HepG2 (cell line): Measurements from ENCODE around the gene ALG3. TPM values are rescaled to one million over a fixed set of nuclear protein-coding genes. Genes with fewer than 3 reads are reported as not detected.

ENCODE experiments used
- ATRX ChIP-seq: sonication (generic); formaldehyde crosslinking; IDR thresholded peaks from 2 replicates; pipeline ENCODE4 v1.4.0; 2020; ENCODE audit warnings: missing genetic modification reagents, borderline replicate concordance
- CENPX ChIP-seq: sonication (generic); formaldehyde crosslinking; IDR thresholded peaks from 2 replicates; pipeline ENCODE4 v1.9.0; 2021; ENCODE audit warnings: mild to moderate bottlenecking, missing genetic modification reagents, moderate library complexity
- CREB1 ChIP-seq, 2 experiments: fragments of 450-650 bp in 1 of 2; IDR thresholded peaks; 2 replicates each; pipeline ENCODE4 v1.6.1; 2016 to 2017; ENCODE audit warnings: control low read depth in 1 of 2, mild to moderate bottlenecking in 1 of 2, missing compliant biosample characterization in 1 of 2, missing genetic modification characterization in 1 of 2
- ELF3 ChIP-seq: IDR thresholded peaks from 2 replicates; pipeline ENCODE4 v1.6.1; 2016; ENCODE audit warnings: missing genetic modification reagents, missing compliant biosample characterization
- JUND ChIP-seq: sonication (generic); formaldehyde crosslinking; IDR thresholded peaks from 2 replicates; pipeline ENCODE4 v1.8.0; 2022; ENCODE audit warnings: mild to moderate bottlenecking, missing genetic modification reagents
- NAIF1 ChIP-seq: sonication (generic); formaldehyde crosslinking; IDR thresholded peaks from 2 replicates; pipeline ENCODE4 v1.5.0; 2020; ENCODE audit warnings: mild to moderate bottlenecking, missing genetic modification reagents, borderline replicate concordance
- NCOR1 ChIP-seq: fragments of 200-600 bp; sonication (generic); IDR thresholded peaks from 2 replicates; pipeline ENCODE4 v1.7.0; 2017; ENCODE audit warnings: antibody characterized with exemption, low read length, borderline replicate concordance
- NONO ChIP-seq, 2 experiments: fragments of 450-650 bp in 1 of 2; sonication (generic) in 1 of 2; formaldehyde crosslinking in 1 of 2; IDR thresholded peaks in 1 of 2; conservative IDR thresholded peaks in 1 of 2; 2 replicates each; pipeline versions ENCODE4 v1.6.1 to v1.8.0; 2017 to 2022; ENCODE audit warnings: mild to moderate bottlenecking in 1 of 2, missing genetic modification reagents in 1 of 2, moderate library complexity in 1 of 2
- PPARG ChIP-seq: conservative IDR thresholded peaks from 2 replicates; pipeline ENCODE4 v1.6.1; 2016; ENCODE audit warnings: missing biosample characterization, missing genetic modification reagents
- TCF12 ChIP-seq, 2 experiments: fragments of 450-650 bp in 1 of 2; sonication (generic) in 1 of 2; formaldehyde crosslinking in 1 of 2; IDR thresholded peaks; 2 replicates each; pipeline versions ENCODE4 v1.6.1 to v1.8.0; 2017 to 2022; ENCODE audit warnings: antibody characterized with exemption in 1 of 2, mild to moderate bottlenecking in 1 of 2, missing genetic modification reagents in 1 of 2, moderate library complexity in 1 of 2
- ZBTB20 ChIP-seq: sonication (generic); formaldehyde crosslinking; IDR thresholded peaks from 2 replicates; pipeline ENCODE4 v1.8.1; 2023; ENCODE audit warnings: missing genetic modification reagents, low read depth, mild to moderate bottlenecking, borderline replicate concordance
- ZFP36L1 ChIP-seq: sonication (generic); formaldehyde crosslinking; IDR thresholded peaks from 2 replicates; pipeline ENCODE4 v1.8.0; 2022; ENCODE audit warnings: mild to moderate bottlenecking, missing genetic modification reagents, moderate library complexity
- ZNF205 ChIP-seq: IDR thresholded peaks from 2 replicates; pipeline ENCODE4 v1.6.1; 2018; ENCODE audit warnings: missing biosample characterization, missing genetic modification reagents
- ZNF460 ChIP-seq: sonication (generic); formaldehyde crosslinking; IDR thresholded peaks from 2 replicates; pipeline ENCODE4 v1.5.1; 2020; ENCODE audit warnings: missing genetic modification reagents, mild to moderate bottlenecking, borderline replicate concordance
- ZNF619 ChIP-seq: sonication (generic); formaldehyde crosslinking; IDR thresholded peaks from 2 replicates; pipeline ENCODE4 v1.4.0; 2020; ENCODE audit warnings: mild to moderate bottlenecking, missing genetic modification reagents
- polyA plus RNA-seq, 8 experiments: library from polyadenylated mRNA; depleted of rRNA in 3 of 8; stranded (reverse) in 7 of 8; unstranded in 1 of 8; fragments of >200 nt; fragmentation: Illumina TruSeq in 4 of 8; extraction: Trizol in 4 of 8; gene quantifications; 2 replicates each; pipeline versions ENCODE4 v1.2.1 to v1.2.3, GENCODE V29; 2011 to 2016; ENCODE audit warnings: low read depth in 4 of 8, missing spikeins in 1 of 8, mixed read lengths in 1 of 8; ENCODE audit not compliant: insufficient read depth in 1 of 8
- total RNA-seq, 5 experiments: library from RNA; depleted of rRNA; stranded (reverse); fragments of >200 nt; fragmentation: Illumina TruSeq; extraction: Trizol; gene quantifications; 2 replicates each; pipeline ENCODE4 v1.2.3, GENCODE V29; 2016; ENCODE audit warnings: low read depth in 1 of 5
- TF ChIP-seq, protein P1 (sequence below): sonication (generic); formaldehyde crosslinking; conservative IDR thresholded peaks from 2 replicates; pipeline ENCODE4 v1.5.0; 2020; ENCODE audit warnings: missing genetic modification reagents
- TF ChIP-seq, protein P2 (sequence below): IDR thresholded peaks from 2 replicates; pipeline ENCODE4 v1.6.1; 2016; ENCODE audit warnings: missing compliant biosample characterization, missing genetic modification reagents, borderline replicate concordance
- TF ChIP-seq, protein P3 (sequence below): sonication (generic); formaldehyde crosslinking; IDR thresholded peaks from 2 replicates; pipeline ENCODE4 v1.9.0; 2021; ENCODE audit warnings: missing genetic modification reagents, borderline replicate concordance
- TF ChIP-seq, protein P4 (sequence below): sonication (generic); formaldehyde crosslinking; IDR thresholded peaks from 2 replicates; pipeline ENCODE4 v1.4.0; 2020; ENCODE audit warnings: mild to moderate bottlenecking, missing genetic modification reagents
- TF ChIP-seq, protein P5 (sequence below): sonication (generic); formaldehyde crosslinking; IDR thresholded peaks from 2 replicates; pipeline ENCODE4 v1.4.0; 2020; ENCODE audit warnings: low read depth, mild to moderate bottlenecking, missing genetic modification reagents

The ALG3 gene
- total and polyA plus RNA-seq, 2 of the 13 experiments (the other 11 are each of a cell fraction or from before 2014, with no cell fraction given): 46.6 to 57.1 TPM

GRCh38 chr3:184241447-184242296 is 7.1 kb downstream of the ALG3 start (continued):
- TF ChIP-seq ATRX (CRISPR knock-in tag) (no peak), ZFP36L1 (CRISPR knock-in tag) (no peak), ZNF460 (peak; percentile 50; the same call in 1 of the 2 replicates), PPARG (peak; percentile 65; the same call in 1 of the 2 replicates), ZBTB20 (CRISPR knock-in tag) (peak; percentile 77; the same call in 1 of the 2 replicates), JUND (CRISPR knock-in tag) (no peak), CREB1 (IDR thresholded peaks at IDR 0.05) (no peak), CREB1 (CRISPR knock-in tag; IDR thresholded peaks at IDR 0.05) (no peak), NAIF1 (CRISPR knock-in tag) (no peak), ZNF619 (peak; percentile 88; the same call in 1 of the 2 replicates), NONO (IDR thresholded peaks at IDR 0.05) (no peak), NONO (CRISPR knock-in tag; conservative IDR thresholded peaks at IDR 0.05) (peak; percentile 98), ELF3 (CRISPR knock-in tag) (peak; percentile 98), NCOR1 (no peak), ZNF205 (CRISPR knock-in tag) (no peak), TCF12 (IDR thresholded peaks at IDR 0.05) (no peak), TCF12 (CRISPR knock-in tag; IDR thresholded peaks at IDR 0.05) (no peak; the same call in 1 of the 2 replicates), CENPX (CRISPR knock-in tag) (no peak)
- TF ChIP-seq, protein P1, sequence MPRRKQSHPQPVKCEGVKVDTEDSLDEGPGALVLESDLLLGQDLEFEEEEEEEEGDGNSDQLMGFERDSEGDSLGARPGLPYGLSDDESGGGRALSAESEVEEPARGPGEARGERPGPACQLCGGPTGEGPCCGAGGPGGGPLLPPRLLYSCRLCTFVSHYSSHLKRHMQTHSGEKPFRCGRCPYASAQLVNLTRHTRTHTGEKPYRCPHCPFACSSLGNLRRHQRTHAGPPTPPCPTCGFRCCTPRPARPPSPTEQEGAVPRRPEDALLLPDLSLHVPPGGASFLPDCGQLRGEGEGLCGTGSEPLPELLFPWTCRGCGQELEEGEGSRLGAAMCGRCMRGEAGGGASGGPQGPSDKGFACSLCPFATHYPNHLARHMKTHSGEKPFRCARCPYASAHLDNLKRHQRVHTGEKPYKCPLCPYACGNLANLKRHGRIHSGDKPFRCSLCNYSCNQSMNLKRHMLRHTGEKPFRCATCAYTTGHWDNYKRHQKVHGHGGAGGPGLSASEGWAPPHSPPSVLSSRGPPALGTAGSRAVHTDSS (CRISPR knock-in tag): 0 out of 2 replicates have a peak, but pooled peaks have one; percentile 65
- TF ChIP-seq, protein P2, sequence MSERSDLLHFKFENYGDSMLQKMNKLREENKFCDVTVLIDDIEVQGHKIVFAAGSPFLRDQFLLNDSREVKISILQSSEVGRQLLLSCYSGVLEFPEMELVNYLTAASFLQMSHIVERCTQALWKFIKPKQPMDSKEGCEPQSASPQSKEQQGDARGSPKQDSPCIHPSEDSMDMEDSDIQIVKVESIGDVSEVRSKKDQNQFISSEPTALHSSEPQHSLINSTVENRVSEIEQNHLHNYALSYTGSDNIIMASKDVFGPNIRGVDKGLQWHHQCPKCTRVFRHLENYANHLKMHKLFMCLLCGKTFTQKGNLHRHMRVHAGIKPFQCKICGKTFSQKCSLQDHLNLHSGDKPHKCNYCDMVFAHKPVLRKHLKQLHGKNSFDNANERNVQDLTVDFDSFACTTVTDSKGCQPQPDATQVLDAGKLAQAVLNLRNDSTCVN: no peak; the same call in 1 of the 2 replicates
- TF ChIP-seq, protein P3, sequence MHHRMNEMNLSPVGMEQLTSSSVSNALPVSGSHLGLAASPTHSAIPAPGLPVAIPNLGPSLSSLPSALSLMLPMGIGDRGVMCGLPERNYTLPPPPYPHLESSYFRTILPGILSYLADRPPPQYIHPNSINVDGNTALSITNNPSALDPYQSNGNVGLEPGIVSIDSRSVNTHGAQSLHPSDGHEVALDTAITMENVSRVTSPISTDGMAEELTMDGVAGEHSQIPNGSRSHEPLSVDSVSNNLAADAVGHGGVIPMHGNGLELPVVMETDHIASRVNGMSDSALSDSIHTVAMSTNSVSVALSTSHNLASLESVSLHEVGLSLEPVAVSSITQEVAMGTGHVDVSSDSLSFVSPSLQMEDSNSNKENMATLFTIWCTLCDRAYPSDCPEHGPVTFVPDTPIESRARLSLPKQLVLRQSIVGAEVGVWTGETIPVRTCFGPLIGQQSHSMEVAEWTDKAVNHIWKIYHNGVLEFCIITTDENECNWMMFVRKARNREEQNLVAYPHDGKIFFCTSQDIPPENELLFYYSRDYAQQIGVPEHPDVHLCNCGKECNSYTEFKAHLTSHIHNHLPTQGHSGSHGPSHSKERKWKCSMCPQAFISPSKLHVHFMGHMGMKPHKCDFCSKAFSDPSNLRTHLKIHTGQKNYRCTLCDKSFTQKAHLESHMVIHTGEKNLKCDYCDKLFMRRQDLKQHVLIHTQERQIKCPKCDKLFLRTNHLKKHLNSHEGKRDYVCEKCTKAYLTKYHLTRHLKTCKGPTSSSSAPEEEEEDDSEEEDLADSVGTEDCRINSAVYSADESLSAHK (CRISPR knock-in tag): 0 out of 2 replicates have a peak, but pooled peaks have one; percentile 51
- TF ChIP-seq, protein P4, sequence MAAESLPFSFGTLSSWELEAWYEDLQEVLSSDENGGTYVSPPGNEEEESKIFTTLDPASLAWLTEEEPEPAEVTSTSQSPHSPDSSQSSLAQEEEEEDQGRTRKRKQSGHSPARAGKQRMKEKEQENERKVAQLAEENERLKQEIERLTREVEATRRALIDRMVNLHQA: no peak
- TF ChIP-seq, protein P5, sequence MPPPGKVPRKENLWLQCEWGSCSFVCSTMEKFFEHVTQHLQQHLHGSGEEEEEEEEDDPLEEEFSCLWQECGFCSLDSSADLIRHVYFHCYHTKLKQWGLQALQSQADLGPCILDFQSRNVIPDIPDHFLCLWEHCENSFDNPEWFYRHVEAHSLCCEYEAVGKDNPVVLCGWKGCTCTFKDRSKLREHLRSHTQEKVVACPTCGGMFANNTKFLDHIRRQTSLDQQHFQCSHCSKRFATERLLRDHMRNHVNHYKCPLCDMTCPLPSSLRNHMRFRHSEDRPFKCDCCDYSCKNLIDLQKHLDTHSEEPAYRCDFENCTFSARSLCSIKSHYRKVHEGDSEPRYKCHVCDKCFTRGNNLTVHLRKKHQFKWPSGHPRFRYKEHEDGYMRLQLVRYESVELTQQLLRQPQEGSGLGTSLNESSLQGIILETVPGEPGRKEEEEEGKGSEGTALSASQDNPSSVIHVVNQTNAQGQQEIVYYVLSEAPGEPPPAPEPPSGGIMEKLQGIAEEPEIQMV: peak; percentile 93
